Stimulated activated CD4-positive, alpha-beta T cell treated with anti-CD3 and anti-CD28 coated beads, Interleukin-4, amount 100 ng/mL, for 4 hours (primary cell): Measurements from ENCODE around the gene PRR23B.
"Not testable (repeated sequence)": the region's sequence is repeated elsewhere in the genome, so short reads cannot be mapped to it uniquely, and the experiment has no call there.

Experiments used
- DNase-seq, 2 experiments: peaks; one replicate each; pipeline ENCODE4 v3.0.0-alpha.2; 2020

Gene PRR23B

DNA sequence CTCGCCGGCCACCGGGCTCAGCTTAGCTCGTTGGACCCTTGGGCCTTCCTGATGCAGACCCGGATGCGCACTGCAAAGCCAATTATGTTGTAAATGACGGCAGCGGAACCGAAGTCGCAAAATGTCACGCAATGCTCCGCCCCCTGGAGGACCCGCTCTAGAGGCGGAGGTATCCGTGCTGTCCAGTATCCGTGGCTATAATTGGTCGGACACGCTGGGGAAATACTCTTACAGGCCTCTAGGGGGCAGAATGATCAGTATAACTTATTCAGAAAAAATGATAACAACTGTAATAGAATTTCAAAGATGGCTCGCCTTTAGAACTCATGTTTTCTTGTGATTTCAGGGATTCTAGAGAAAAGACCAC is at the start of gene PRR23B:
Gene PRR23B, minus strand, starts transcription at position 59 of the 367 bp plus-strand sequence. CDS start 265 bp downstream, outside the sequence.
- no peak for DNase-seq

- no peak for DNase-seq
Measured at GRCh38 chr3:139062918-139063317, 42.2 kb upstream of the PRR23B start.

GRCh38 chr3:139052802-139053600 is 32.3 kb upstream of the PRR23B start:
- no peak for DNase-seq

- DNase-seq = no peak
Measured at GRCh38 chr3:139044366-139045210, 23.9 kb upstream of the PRR23B start, which contains the start of gene PRR23C. PRR23C (minus strand) TSS chr3:139044892; CDS start chr3:139044620, 272 bp downstream.

- DNase-seq = no peak
Measured at GRCh38 chr3:139043554-139044365, 23.0 kb upstream of the PRR23B start.

- no peak for DNase-seq
Measured at GRCh38 chr3:139037478-139037877, 16.8 kb upstream of the PRR23B start.

GRCh38 chr3:139032326-139033002 is 11.7 kb upstream of the PRR23B start:
- DNase-seq = no peak

DNA sequence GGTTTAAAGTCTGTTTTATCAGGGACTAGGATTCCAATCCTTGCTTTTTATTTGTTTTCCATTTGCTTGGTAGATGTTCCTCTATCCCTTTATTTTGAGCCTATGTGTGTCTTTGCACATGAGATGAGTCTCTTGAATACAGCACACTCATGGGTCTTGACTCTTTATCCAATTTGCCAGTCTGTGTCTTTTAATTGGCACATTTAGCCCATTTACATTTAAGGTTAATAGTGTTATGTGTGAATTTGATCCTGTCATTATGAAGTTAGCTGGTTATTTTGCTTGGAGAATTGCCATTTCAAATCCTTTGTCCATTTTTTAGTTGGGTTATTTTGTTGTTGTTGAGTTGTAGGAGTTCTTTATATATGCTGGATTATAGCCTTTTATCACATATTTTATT is 9.8 kb upstream of the PRR23B start:
- DNase-seq = not testable (repeated sequence)

GRCh38 chr3:139024968-139025367 is 4.2 kb upstream of the PRR23B start:
- no peak for DNase-seq

GRCh38 chr3:139020036-139020867 is 474 bp downstream of the PRR23B start:
- no peak for DNase-seq

- DNase-seq = no peak
Measured at GRCh38 chr3:139016430-139017048, 4.2 kb downstream of the PRR23B start.

- DNase-seq = no peak
Measured at GRCh38 chr3:139006051-139006716, 14.5 kb downstream of the PRR23B start, which contains the start of gene PRR23A. PRR23A (minus strand) TSS chr3:139006268; CDS start chr3:139006268, 0 bp downstream.

- no peak for DNase-seq
Measured at GRCh38 chr3:139005356-139005993, 15.3 kb downstream of the PRR23B start.

DNA sequence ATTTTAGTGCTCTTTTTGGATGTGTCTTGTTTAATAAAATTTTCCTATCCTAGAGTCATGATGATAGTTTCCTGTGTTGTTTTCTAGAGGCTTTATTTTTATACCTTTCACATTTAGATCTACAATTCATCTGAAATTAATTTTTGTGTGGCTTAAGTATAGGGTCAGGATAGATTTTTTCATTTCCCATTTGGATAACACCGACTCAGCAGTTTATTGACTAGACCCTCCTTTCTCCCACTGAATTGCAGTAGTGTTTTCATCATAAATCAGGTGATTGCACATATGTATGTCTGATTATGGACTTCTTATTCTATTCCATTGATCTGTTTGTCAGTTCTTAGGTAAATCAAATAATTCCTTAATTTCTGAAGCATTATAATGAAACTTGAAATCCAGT is 25.0 kb downstream of the PRR23B start:
- DNase-seq = no peak

- DNase-seq = no peak
Measured at GRCh38 chr3:138987181-138987580, 33.5 kb downstream of the PRR23B start.

DNA sequence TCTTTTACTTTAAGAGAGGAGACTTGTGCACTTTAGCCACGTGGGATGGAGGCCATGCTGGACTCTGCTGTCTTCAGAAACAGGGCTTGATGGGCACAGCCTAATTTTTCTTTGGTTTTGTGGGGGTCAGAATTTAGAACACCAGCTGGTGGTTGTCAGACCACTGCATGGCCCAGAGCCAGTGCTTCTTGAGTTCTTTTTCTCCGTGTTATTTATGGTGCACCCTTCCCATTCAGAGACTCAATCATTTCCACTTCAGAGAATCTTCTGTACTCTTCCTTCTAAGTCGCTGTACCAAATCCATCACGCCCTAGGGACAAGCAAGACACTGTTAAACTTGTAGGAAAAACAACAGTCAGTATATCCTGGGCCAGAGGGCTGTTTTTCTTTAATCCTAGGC is 34.8 kb downstream of the PRR23B start:
- DNase-seq = no peak

DNA sequence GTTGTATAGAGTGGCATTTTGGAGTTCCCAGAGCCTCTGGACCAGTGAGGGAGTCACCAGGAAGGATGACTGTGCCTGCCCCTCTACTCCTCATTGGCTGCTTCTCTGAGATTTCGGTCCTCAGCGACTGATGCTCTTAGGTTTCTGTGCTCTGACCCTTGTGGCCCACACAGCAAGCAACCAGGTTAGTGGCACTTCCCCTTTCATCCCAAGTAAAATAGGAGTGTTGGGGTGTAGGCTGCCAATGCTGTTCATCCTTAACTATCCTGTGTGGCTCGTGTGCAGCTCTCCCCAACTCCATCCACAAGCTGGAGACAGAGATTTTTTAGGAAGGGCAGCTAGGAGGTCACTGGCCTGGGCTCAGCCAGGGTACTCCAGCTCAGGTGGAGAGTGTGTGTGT is 35.9 kb downstream of the PRR23B start:
- DNase-seq = no peak

DNA sequence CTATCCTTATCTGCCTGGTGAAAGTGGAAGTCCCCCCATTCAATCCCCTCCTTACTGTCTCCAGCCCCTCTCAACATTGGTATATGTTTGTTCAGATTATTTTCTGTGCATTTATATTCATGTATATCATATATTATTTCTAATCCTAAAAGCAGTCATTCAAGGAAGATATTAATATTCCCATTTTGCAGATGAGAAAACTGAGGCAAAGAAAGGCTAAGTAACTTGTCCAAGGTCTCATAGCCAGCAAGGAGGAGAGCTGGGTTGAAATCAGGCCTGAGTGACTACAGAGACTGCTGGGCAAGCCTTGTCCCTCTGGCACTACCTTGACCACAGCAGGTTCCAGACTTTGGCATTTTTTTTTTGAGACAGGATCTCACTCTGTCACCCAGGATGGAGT is 44.7 kb downstream of the PRR23B start:
- DNase-seq = no peak

GRCh38 chr3:138975351-138975750 is 45.4 kb downstream of the PRR23B start:
- DNase-seq = no peak

GRCh38 chr3:138974462-138974861 is 46.3 kb downstream of the PRR23B start:
- no peak for DNase-seq
